Measurements from ENCODE around the gene ZMIZ1. TPM values are rescaled to one million over a fixed set of nuclear protein-coding genes. Genes with fewer than 3 reads are reported as not detected.

The ZMIZ1 gene
- total and polyA plus RNA-seq, 5 donors, result 38.0 to 83.1 (median 71.1) TPM

- intact Hi-C loops (cut with DNase I), result loop anchor here (10.0 kb wide), 3 partner anchors 86 to 636 kb away; no protein-coding TSS in a partner anchor
- ATAC-seq (no peak), DNase-seq (peak in 1 of 3 donors; percentile 23)
- WGBS, result 84% methylated on average over 7 of the region's 7 CpGs
- Histone ChIP-seq H3K4me1 (ENCODE audit: control insufficient read depth, insufficient read depth, low read length) (no peaks in the 10 kb centered on the region), H3K27me3 (ENCODE audit: control insufficient read depth, insufficient read depth) (no peaks in the 10 kb centered on the region), H3K9me3 (ENCODE audit: control insufficient read depth, low read length) (no peaks in the 10 kb centered on the region), H3K27ac (ENCODE audit: low read length) (no peak overlapping the region), H3K4me3 (ENCODE audit: low read length) (no peak overlapping the region)
These were observed 8.0 kb upstream of the ZMIZ1 start for GRCh38 chr10:79060641-79061255.

GRCh38 chr10:79061441-79062315 is 7.1 kb upstream of the ZMIZ1 start:
- no peaks in the 10 kb centered on the region for H3K4me1 ChIP-seq (ENCODE audit: control insufficient read depth, insufficient read depth, low read length)
- WGBS, result 86% methylated on average over 14 of the region's 14 CpGs
- no peaks in the 10 kb centered on the region for H3K27me3 ChIP-seq (ENCODE audit: control insufficient read depth, insufficient read depth)
- H3K27ac ChIP-seq (ENCODE audit: low read length), result no peak overlapping the region
- no peak for ATAC-seq
- H3K4me3 ChIP-seq (ENCODE audit: low read length), result no peak overlapping the region
- intact Hi-C loops (cut with DNase I), result loop anchor here (10.0 kb wide), 3 partner anchors 87 to 637 kb away; no protein-coding TSS in a partner anchor
- DNase-seq, result peak in 2 of 3 donors; percentile 5 to 51
- no peaks in the 10 kb centered on the region for H3K9me3 ChIP-seq (ENCODE audit: control insufficient read depth, low read length)

GRCh38 chr10:79063071-79063491 is 5.7 kb upstream of the ZMIZ1 start:
- H3K27ac ChIP-seq (ENCODE audit: low read length), result no peak overlapping the region
- H3K4me3 ChIP-seq (ENCODE audit: low read length), result no peak overlapping the region
- H3K27me3 ChIP-seq (ENCODE audit: control insufficient read depth, insufficient read depth), result no peaks in the 10 kb centered on the region
- 67% methylated on average over 5 of the region's 5 CpGs for WGBS
- no peaks in the 10 kb centered on the region for H3K4me1 ChIP-seq (ENCODE audit: control insufficient read depth, insufficient read depth, low read length)
- H3K9me3 ChIP-seq (ENCODE audit: control insufficient read depth, low read length), result no peaks in the 10 kb centered on the region
- intact Hi-C loops (cut with DNase I), result loop anchor here (10.0 kb wide), 3 partner anchors 88 to 638 kb away; no protein-coding TSS in a partner anchor
- DNase-seq, result peak in 2 of 3 donors; percentile 11 to 39
- ATAC-seq, result no peak

- WGBS, result 91% methylated on average over 8 of the region's 8 CpGs
These were observed 4.9 kb upstream of the ZMIZ1 start for GRCh38 chr10:79063661-79064492.

GRCh38 chr10:79065091-79065551 is 3.6 kb upstream of the ZMIZ1 start:
- 95% methylated on average over 2 of the region's 2 CpGs for WGBS
- H3K27me3 ChIP-seq (ENCODE audit: control insufficient read depth, insufficient read depth), result no peaks in the 10 kb centered on the region
- H3K4me1 ChIP-seq (ENCODE audit: control insufficient read depth, insufficient read depth, low read length), result no peaks in the 10 kb centered on the region
- intact Hi-C loops (cut with DNase I), result loop anchor here (5.0 to 10.0 kb wide), 5 partner anchors 90 to 640 kb away; no protein-coding TSS in a partner anchor
- DNase-seq (peak; percentile 8 to 44 (median 35)), ATAC-seq (no peak)
- no peak overlapping the region for H3K4me3 ChIP-seq (ENCODE audit: low read length)
- H3K27ac ChIP-seq (ENCODE audit: low read length), result no peak overlapping the region
- no peaks in the 10 kb centered on the region for H3K9me3 ChIP-seq (ENCODE audit: control insufficient read depth, low read length)

More at GRCh38 chr10:79063661-79064492, 4.9 kb upstream of the ZMIZ1 start:
- intact Hi-C loops (cut with DNase I), result loop anchor here (10.0 kb wide), 3 partner anchors 89 to 639 kb away; no protein-coding TSS in a partner anchor
- no peak overlapping the region for H3K4me3 ChIP-seq (ENCODE audit: low read length)
- ATAC-seq (no peak), DNase-seq (peak in 2 of 3 donors; percentile 6 to 17)
- no peak overlapping the region for H3K27ac ChIP-seq (ENCODE audit: low read length)
- H3K27me3 ChIP-seq (ENCODE audit: control insufficient read depth, insufficient read depth), result no peaks in the 10 kb centered on the region
- H3K4me1 ChIP-seq (ENCODE audit: control insufficient read depth, insufficient read depth, low read length), result no peaks in the 10 kb centered on the region
- no peaks in the 10 kb centered on the region for H3K9me3 ChIP-seq (ENCODE audit: control insufficient read depth, low read length)

- Histone ChIP-seq H3K4me3 (ENCODE audit: low read length) (no peak overlapping the region), H3K4me1 (ENCODE audit: control insufficient read depth, insufficient read depth, low read length) (no peaks in the 10 kb centered on the region), H3K27me3 (ENCODE audit: control insufficient read depth, insufficient read depth) (no peaks in the 10 kb centered on the region), H3K27ac (ENCODE audit: low read length) (no peak overlapping the region), H3K9me3 (ENCODE audit: control insufficient read depth, low read length) (no peaks in the 10 kb centered on the region)
- WGBS, result 41% methylated on average over 2 of the region's 2 CpGs
- DNase-seq (peak in 1 of 3 donors; percentile 47), ATAC-seq (no peak)
- intact Hi-C loops (cut with DNase I), result loop anchor here (5.0 to 10.0 kb wide), 5 partner anchors 91 to 641 kb away; no protein-coding TSS in a partner anchor
These were observed 2.9 kb upstream of the ZMIZ1 start for GRCh38 chr10:79065853-79066252.

GRCh38 chr10:79066411-79067240 is 2.1 kb upstream of the ZMIZ1 start:
- peak in 2 of 3 donors; percentile 60 to 91 for DNase-seq
- no peaks in the 10 kb centered on the region for H3K27me3 ChIP-seq (ENCODE audit: control insufficient read depth, insufficient read depth)
- 11% methylated on average over 37 of the region's 37 CpGs for WGBS
- intact Hi-C loops (cut with DNase I), result loop anchor here (5.0 to 10.0 kb wide), 5 partner anchors 92 to 642 kb away; no protein-coding TSS in a partner anchor
- H3K4me3 ChIP-seq (ENCODE audit: low read length), result peak overlapping the region; percentile 77
- ATAC-seq, result peak; percentile 26 to 42
- no peaks in the 10 kb centered on the region for H3K9me3 ChIP-seq (ENCODE audit: control insufficient read depth, low read length)
- H3K27ac ChIP-seq (ENCODE audit: low read length), result peak overlapping the region; percentile 21
- no peaks in the 10 kb centered on the region for H3K4me1 ChIP-seq (ENCODE audit: control insufficient read depth, insufficient read depth, low read length)

- no peaks in the 10 kb centered on the region for H3K27me3 ChIP-seq (ENCODE audit: control insufficient read depth, insufficient read depth)
These were observed 1.2 kb upstream of the ZMIZ1 start for GRCh38 chr10:79067241-79068202.

GRCh38 chr10:79068203-79068561 is 584 bp upstream of the ZMIZ1 start:
- DNase-seq, result peak in 1 of 3 donors; percentile 72
- WGBS, result 6% methylated on average over 17 of the region's 17 CpGs

More at GRCh38 chr10:79067241-79068202, 1.2 kb upstream of the ZMIZ1 start:
- peak; percentile 90 to 97 (median 96) for DNase-seq
- H3K4me3 ChIP-seq (ENCODE audit: low read length), result peak overlapping the region; percentile 77
- no peaks in the 10 kb centered on the region for H3K9me3 ChIP-seq (ENCODE audit: control insufficient read depth, low read length)
- intact Hi-C loops (cut with DNase I), result loop anchor here (5.0 to 10.0 kb wide), 5 partner anchors 93 to 643 kb away; no protein-coding TSS in a partner anchor
- H3K4me1 ChIP-seq (ENCODE audit: control insufficient read depth, insufficient read depth, low read length), result peaks cover 5% of the 10 kb centered on the region
- ATAC-seq, result peak; percentile 38 to 40
- H3K27ac ChIP-seq (ENCODE audit: low read length), result peak overlapping the region; percentile 44
- under 1% methylated on average over 80 of the region's 81 CpGs for WGBS

More at GRCh38 chr10:79068203-79068561, 584 bp upstream of the ZMIZ1 start:
- H3K9me3 ChIP-seq (ENCODE audit: control insufficient read depth, low read length), result no peaks in the 10 kb centered on the region
- H3K27me3 ChIP-seq (ENCODE audit: control insufficient read depth, insufficient read depth), result no peaks in the 10 kb centered on the region
- peak overlapping the region; percentile 44 for H3K27ac ChIP-seq (ENCODE audit: low read length)
- no peak for ATAC-seq
- H3K4me3 ChIP-seq (ENCODE audit: low read length), result peak overlapping the region; percentile 77
- H3K4me1 ChIP-seq (ENCODE audit: control insufficient read depth, insufficient read depth, low read length), result peaks cover 12% of the 10 kb centered on the region
- intact Hi-C loops (cut with DNase I), result loop anchor here (5.0 to 10.0 kb wide), 5 partner anchors 93 to 643 kb away; no protein-coding TSS in a partner anchor
